Activated T-cell treated with anti-CD3 and anti-CD28 coated beads for 48 hours (primary cell): Measurements from ENCODE around the gene SHANK3.
"Not testable (repeated sequence)": the region's sequence is repeated elsewhere in the genome, so short reads cannot be mapped to it uniquely, and the experiment has no call there.

Source experiments
- DNase-seq: peaks from one replicate; pipeline ENCODE4 v3.0.0-alpha.2; 2020; ENCODE audit warnings: low read depth

The SHANK3 gene

GRCh38 chr22:50654664-50655063 lies 18.0 kb upstream of the SHANK3 start:
- not testable (repeated sequence) for DNase-seq

DNA sequence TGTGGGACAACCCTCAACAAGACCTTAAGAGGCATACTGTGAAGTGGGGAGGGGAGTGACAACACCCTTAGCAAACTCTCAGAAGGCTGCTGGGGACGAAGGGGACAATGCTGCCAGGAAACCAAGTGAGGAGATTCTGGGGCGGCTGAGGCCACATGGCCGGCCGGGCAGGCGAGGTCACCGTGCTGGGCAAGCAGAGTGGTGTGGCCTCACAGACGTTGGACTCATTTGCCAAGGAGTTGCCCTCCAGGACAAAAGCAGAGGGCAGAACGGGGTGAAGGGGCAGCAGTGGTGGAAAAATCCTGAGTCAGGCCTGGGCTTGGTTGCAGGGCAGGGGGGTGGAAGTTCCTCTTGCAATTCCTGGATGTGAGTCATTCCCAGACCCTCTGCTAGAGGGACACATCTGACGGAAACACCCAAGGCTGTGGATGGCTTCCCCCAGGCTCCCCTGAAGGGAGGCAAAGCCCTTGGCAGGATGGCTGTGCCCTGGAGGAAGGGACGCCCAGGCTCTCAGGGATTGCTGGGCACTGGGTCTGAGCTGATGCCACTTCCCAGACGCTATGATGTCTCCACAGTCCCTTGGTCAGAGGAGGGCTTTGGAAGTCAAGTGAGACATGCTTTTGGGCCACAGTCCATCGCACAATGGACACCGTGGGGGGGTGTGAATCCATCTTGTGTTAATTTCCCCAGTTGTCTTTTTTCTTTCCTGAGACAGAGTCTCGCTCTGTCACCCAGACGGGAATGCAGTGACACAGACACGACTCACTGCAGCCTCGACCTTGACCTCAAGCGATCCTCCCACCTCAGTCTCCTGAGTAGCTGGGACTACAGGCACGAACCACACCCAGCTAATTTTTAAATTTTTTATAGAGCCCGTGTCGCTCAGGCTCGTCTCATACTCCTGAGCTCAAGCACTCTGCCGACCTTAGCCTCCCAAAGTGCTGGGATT lies 16.2 kb upstream of the SHANK3 start:
- no peak for DNase-seq

DNA sequence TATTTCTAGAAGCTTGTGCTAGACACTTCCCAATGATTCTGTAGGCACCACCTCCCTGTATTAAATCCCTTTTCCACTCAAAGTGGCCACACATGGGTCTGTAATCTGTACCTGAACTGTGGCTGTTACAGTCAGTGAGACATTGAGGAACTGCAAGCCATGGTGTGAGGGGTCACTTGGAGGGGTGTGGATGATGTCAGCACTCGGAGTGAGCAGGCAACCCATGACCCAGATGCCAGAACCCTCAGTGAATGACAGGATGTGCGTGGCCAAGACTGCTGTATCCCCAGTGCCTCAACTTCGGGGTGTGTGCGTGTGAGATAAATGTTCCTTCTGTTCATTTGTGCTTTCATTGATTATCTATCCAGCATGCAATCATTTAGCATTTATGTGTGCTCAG lies 14.7 kb upstream of the SHANK3 start:
- no peak for DNase-seq

DNA sequence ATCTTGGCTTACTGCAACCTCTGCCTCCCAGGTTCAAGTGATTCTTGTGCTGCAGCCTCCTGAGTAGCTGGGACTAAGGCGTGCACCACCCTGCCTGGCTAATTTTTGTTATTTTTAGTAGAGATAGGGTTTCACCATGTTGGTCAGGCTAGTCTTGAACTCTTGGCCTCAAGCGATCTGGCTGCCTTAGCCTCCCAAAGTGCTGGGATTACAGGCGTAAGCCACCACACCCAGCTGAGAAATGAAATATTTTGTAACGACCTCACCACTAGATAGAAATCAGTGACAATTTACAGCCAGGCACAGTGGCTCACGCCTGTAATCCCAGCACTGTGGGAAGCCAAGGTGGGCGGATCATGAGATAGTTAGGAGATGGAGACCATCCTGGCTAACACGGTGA lies 12.9 kb upstream of the SHANK3 start:
- not testable (repeated sequence) for DNase-seq

DNA sequence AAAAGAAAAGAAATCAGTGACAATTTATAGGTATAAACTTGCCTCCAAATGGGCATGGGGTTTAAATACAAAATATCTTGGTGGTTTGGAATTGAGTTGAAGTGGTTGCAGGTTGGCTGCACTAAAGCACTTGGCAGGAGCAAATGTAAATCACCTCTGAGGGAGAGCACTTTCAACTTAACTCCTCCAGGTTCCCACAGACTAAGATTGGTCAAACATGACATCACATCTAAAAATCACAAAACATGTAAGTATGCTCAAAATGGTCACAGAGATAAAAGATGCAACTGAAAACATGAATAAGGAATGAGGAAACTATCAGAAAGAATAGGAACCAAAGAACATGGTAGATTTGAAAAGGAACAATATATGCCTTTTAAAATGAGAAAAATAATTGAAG lies 12.3 kb upstream of the SHANK3 start:
- DNase-seq, result no peak

GRCh38 chr22:50665212-50665611 lies 7.4 kb upstream of the SHANK3 start:
- no peak for DNase-seq

GRCh38 chr22:50665738-50666137 lies 6.9 kb upstream of the SHANK3 start:
- no peak for DNase-seq

GRCh38 chr22:50670513-50670912 lies 2.1 kb upstream of the SHANK3 start:
- DNase-seq, result no peak

DNA sequence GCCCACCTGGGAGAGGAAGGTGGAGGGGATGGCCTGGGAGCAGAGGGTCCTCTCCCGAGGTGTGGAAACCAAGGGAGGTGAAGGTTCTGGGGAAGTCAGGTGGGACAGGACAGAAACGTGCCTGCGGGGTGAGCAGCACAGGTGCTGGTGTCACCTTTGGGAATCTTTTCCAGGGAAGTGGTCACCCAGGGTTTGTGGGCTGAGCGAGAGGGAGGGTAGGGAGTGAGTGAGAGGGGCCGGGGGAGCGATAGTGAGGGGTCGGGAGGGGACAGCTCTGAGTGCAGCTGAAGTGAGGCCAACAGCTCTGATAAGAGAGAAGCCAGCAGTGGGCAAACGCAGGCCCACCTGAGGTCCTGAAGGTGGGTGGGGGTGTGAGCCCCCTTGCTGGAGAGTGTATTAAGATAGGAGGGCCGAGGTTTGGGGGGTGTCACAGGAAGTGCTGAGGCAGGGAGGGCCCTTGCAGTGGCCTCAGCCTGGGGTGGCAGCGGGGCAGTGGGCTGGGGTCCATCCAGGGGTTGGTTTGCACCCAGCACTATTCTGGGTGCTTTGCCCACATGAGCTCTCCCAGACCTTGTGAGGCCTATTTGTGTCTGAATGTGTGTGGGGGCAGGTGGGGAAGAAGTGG lies 1.6 kb upstream of the SHANK3 start:
- no peak for DNase-seq

- DNase-seq, result no peak
Observed at GRCh38 chr22:50671641-50672040, 982 bp upstream of the SHANK3 start.

DNA sequence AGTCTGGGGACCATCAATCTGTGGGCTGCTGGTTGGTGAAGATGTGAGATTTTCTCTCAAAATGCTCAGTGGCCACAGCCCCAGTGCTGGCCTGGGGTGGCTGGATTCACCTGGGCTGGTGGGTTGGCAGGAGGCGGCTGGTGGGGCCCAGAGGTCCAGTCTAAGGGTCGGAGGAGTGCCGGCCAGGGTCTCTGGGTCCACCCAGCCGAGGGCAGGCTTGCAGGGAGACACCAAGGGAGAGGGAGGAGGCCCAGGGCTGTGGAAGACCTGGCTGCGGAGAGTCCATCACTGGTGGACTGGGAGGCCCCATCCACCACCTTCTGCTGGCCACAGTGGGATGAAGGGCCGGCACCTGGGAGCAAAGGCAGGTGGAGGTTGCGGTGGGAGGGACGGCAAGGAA lies 582 bp upstream of the SHANK3 start:
- DNase-seq, result no peak

GRCh38 chr22:50673231-50674129 lies 857 bp downstream of the SHANK3 start:
- no peak for DNase-seq

- no peak for DNase-seq
Observed at GRCh38 chr22:50674130-50674500, 1.5 kb downstream of the SHANK3 start.

DNA sequence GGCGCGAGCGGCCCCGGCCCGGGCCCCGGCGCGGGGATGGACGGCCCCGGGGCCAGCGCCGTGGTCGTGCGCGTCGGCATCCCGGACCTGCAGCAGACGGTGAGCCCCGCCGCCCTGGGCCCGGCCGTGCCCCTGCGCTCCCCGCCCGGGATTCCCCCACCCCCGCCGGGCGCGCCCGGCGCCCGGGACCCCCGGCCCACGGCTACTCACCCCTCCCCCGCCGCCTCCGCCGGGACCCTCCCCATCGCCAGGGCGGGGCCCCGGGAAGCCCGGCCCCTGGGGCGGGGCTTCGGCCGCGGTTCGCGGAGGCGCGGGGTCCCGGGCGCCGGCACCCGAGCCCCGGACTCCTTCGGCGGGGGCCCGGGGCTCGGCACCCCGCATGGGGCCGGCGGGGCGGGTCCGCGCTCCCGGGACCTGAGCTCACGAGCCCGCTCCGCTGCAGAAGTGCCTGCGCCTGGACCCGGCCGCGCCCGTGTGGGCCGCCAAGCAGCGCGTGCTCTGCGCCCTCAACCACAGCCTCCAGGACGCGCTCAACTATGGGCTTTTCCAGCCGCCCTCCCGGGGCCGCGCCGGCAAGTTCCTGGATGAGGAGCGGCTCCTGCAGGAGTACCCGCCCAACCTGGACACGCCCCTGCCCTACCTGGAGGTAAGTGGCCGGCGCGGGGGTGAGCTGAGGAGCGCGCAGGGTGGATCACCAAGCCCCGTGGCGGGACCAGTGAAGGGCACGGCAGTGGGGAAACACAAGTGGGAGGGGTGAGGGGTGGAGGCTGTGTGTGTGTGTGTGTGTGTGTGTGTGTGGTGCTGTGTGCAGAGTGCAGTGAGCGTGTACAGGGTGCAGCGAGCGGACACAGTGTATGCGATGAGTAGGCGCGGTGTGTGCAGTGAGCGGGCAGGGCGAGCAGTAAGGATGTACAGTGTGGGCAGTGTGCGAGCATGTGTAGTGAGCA lies 2.3 kb downstream of the SHANK3 start:
- DNase-seq, result no peak

- no peak for DNase-seq
Observed at GRCh38 chr22:50675553-50676179, 3.0 kb downstream of the SHANK3 start.

DNA sequence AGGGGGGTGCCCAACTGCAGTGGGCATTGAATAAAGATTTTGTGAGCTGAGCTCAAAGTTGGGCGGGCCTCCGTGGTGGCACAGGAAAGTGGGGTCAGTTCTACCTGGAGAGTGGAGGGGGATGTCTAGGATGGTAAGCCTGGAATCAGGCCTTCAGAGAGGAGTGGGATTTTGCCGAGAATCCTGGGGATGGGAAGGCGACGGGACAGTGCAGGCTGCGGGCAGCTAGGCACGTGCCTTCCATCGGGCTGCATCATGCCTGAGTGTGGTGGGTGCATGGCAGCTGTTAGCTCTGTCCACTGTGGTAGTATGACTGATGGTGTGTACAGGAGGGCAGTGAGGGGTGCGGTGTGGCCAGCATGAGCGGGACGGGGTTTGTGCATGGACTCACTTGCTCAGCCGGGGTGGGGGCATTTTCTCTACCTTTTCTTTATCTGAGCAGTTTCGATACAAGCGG lies 3.6 kb downstream of the SHANK3 start:
- DNase-seq, result no peak

DNA sequence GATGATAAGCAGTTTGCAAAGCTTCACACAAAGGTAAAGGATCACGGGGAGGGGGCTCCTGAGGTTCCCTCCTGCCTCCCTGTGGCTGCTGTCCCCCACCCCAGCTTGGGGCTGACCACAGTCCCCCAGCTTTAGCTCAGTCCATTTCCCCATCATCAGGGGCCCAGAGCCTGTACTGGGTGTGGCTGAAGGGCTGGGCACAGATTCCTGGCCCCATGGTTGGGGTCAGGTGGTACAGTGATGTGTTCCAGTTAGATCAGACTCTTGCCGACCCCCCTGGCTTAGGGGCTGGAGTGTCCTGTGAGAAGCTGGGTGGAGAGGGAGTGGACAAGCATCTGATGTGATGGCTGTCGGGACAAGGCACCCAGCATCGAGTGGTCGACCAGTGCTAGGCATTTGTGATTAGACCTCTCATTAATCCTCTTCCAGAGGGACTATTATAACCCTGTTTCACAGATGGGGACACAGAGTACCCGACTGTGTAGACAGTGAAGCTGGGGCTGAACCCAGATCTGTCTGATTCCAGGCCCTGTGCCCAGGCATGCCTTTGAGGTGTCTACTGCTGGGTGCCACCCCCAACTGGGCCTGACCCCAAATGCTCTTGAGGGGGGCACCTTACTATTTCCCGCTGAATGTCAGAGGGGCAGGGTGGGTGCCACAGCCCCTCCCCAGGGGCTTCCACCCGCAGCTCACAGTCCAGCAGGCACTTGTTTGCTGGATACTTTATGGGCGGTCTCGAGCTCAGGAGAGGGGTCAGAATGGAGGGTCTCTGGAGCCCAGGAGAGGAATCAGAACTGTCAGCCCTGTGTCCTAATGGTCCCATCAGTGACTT lies 4.3 kb downstream of the SHANK3 start:
- DNase-seq, result no peak

- DNase-seq, result no peak
Observed at GRCh38 chr22:50677493-50678217, 5.0 kb downstream of the SHANK3 start.

GRCh38 chr22:50678218-50678650 lies 5.6 kb downstream of the SHANK3 start:
- no peak for DNase-seq
